RWPE2 (cell line): ENCODE measurements around the gene ARID1A.

Source experiments
- ATAC-seq: fragments of 200-7000 bp; cut with Tn5 transposase; 3 replicates; pipeline ENCODE4 v1.9.1; 2021; ENCODE audit warnings: low read depth
- DNase-seq: peaks from one replicate; pipeline ENCODE4 v3.0.0-alpha.2; 2020; ENCODE audit warnings: low spot score
- H3K27ac ChIP-seq: fragments of 450-650 bp; 2 replicates; pipeline ENCODE4 v1.5.1; 2017; ENCODE audit warnings: mild to moderate bottlenecking; ENCODE audit not compliant: poor library complexity, severe bottlenecking
- H3K27me3 ChIP-seq: fragments of 250-450 bp; sonication (Bioruptor Pico); 2 replicates; pipeline ENCODE4 v1.5.1; 2021; ENCODE audit warnings: mild to moderate bottlenecking, moderate library complexity; ENCODE audit not compliant: insufficient read depth, poor library complexity, severe bottlenecking
- H3K36me3 ChIP-seq: fragments of 250-450 bp; sonication (Bioruptor Pico); 2 replicates; pipeline ENCODE4 v1.5.1; 2020; ENCODE audit warnings: low read depth, mild to moderate bottlenecking, moderate library complexity
- H3K4me1 ChIP-seq: fragments of 250-450 bp; sonication (Bioruptor Pico); 2 replicates; pipeline ENCODE4 v1.5.1; 2021; ENCODE audit warnings: mild to moderate bottlenecking, moderate library complexity; ENCODE audit not compliant: insufficient read depth, poor library complexity, severe bottlenecking
- H3K4me3 ChIP-seq: fragments of 250-450 bp; sonication (Bioruptor Pico); 2 replicates; pipeline ENCODE4 v1.5.1; 2021; ENCODE audit warnings: mild to moderate bottlenecking, moderate library complexity; ENCODE audit not compliant: severe bottlenecking
- H3K9me3 ChIP-seq: fragments of 250-450 bp; sonication (Bioruptor Pico); 2 replicates; pipeline ENCODE4 v1.5.1; 2021; ENCODE audit warnings: mild to moderate bottlenecking, moderate library complexity; ENCODE audit not compliant: severe bottlenecking
- TF ChIP-seq, protein P1 (sequence below): fragments of 450-650 bp; IDR thresholded peaks from one replicate; pipeline ENCODE4 v1.5.1; 2017; ENCODE audit warnings: mild to moderate bottlenecking, moderate library complexity; ENCODE audit not compliant: poor library complexity, severe bottlenecking

ARID1A gene

DNA sequence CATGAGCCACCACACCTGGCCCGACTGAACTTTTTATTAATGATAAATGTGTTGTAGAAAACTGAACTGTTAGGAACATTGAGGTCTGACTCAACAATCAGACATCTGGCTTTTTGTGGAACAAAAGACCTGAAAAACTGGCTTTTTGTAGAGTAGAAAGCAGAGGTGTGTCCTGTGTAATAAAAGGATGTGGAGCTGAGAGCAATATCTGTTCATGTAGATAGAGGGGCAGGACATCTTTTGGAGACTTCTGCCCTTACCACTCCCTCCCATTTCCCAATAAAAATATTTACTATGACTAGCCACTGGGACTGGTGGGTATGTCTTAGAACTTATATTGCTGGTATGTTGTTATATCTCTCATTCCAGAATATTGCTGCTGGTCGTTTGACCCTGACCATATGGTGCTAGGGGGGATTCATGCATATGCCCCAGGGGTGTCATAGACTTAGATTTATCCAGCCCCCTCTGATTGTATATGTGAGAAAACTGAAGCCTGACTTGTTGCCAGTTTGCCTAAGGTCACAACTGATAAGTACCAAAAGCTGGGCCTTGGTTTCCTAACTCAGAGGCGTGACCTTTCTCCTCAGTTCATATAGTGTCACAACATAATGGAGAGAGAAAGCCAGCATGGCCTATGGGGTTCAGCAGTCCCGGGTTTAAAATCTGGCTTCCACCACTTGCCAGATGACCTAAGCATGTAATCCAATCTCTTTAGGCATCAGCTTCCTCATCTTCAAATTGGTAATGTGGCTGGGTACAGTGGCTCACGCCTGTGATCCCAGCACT is 58.5 kb downstream of the ARID1A start:
- no peak for DNase-seq
- TF ChIP-seq, protein P1, sequence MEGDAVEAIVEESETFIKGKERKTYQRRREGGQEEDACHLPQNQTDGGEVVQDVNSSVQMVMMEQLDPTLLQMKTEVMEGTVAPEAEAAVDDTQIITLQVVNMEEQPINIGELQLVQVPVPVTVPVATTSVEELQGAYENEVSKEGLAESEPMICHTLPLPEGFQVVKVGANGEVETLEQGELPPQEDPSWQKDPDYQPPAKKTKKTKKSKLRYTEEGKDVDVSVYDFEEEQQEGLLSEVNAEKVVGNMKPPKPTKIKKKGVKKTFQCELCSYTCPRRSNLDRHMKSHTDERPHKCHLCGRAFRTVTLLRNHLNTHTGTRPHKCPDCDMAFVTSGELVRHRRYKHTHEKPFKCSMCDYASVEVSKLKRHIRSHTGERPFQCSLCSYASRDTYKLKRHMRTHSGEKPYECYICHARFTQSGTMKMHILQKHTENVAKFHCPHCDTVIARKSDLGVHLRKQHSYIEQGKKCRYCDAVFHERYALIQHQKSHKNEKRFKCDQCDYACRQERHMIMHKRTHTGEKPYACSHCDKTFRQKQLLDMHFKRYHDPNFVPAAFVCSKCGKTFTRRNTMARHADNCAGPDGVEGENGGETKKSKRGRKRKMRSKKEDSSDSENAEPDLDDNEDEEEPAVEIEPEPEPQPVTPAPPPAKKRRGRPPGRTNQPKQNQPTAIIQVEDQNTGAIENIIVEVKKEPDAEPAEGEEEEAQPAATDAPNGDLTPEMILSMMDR, result no peak
- Histone ChIP-seq H3K4me1 (peaks cover 28% of the 10 kb centered on the region), H3K27ac (peak overlapping the region; percentile 93), H3K9me3 (no peaks in the 10 kb centered on the region), H3K27me3 (no peaks in the 10 kb centered on the region), H3K4me3 (no peak overlapping the region), H3K36me3 (peaks cover 78% of the 10 kb centered on the region)
- peak; percentile 94 for ATAC-seq

DNA sequence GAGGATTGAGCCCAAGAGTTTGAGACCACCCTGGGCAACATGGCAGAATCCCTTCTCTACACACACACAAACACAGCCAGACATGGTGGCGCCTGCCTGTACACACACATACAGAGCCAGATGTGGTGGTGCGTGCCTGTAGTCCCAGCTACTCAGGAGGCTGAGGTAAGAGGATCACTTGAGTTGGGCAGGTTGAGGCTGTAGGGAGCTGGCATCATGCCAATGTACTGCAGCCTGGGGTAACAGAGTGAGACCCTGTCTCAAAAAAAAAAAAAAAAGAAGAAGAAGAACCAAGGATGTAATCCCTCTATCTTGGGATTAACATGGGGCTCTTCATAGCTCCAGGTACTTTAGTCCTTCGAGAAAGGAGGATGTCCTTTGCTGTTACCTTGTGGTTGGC is 62.5 kb downstream of the ARID1A start:
- peaks cover 90% of the 10 kb centered on the region for H3K36me3 ChIP-seq
- TF ChIP-seq, protein P1, result no peak
- ATAC-seq, result no peak

DNA sequence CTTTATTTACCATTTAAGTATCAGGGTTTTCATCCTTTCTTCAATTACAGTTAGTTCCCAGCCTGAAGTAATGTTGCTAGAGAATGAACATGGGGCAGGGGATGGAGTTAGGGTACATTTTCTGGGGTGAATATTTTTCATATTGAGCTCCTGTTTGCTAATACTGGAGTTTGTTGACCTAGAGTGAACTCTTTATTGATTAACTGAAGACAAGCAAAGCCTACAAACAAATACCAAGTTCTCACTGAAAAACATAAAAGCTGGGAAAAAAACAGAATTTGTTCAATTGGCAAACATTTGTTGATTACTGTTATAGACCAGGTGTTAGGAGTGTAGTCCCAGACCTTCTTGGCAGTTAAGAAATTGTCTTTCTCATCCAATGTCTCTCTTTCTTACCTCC is 63.7 kb downstream of the ARID1A start:
- H3K4me3 ChIP-seq, result no peak overlapping the region
- H3K27ac ChIP-seq, result no peak overlapping the region
- ATAC-seq (no peak), DNase-seq (no peak)
- H3K27me3 ChIP-seq, result no peaks in the 10 kb centered on the region
- H3K36me3 ChIP-seq, result peaks cover 94% of the 10 kb centered on the region
- no peaks in the 10 kb centered on the region for H3K9me3 ChIP-seq
- TF ChIP-seq, protein P1, result no peak
- H3K4me1 ChIP-seq, result peaks cover 4% of the 10 kb centered on the region

More for the DNA sequence above, 62.5 kb downstream of the ARID1A start:
- H3K9me3 ChIP-seq, result no peaks in the 10 kb centered on the region
- no peak overlapping the region for H3K4me3 ChIP-seq
- H3K4me1 ChIP-seq, result peaks cover 14% of the 10 kb centered on the region
- no peak for DNase-seq
- no peaks in the 10 kb centered on the region for H3K27me3 ChIP-seq
- H3K27ac ChIP-seq, result no peak overlapping the region

DNA sequence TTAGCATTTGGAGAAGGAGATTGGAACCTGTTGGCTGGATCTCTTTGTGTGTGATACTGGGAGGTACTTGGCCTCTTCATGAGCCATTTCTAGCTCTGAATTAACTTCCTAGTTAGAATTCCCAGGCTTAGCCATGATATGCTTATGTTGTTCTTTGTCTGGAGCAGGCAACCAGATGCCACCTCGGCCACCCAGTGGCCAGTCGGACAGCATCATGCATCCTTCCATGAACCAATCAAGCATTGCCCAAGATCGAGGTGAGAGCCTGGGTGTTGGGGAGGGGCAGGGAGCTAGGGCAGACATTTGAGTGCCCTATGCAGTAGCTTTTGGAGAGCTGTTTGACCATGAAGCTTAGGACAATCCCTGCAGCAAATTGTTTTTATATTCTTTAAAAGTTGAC is 65.4 kb downstream of the ARID1A start:
- ATAC-seq (peak; percentile 36; the same call in 1 of the 3 replicates), DNase-seq (no peak)
- H3K4me3 ChIP-seq, result no peak overlapping the region
- H3K27ac ChIP-seq, result no peak overlapping the region
- H3K9me3 ChIP-seq, result no peaks in the 10 kb centered on the region
- no peaks in the 10 kb centered on the region for H3K27me3 ChIP-seq
- no peaks in the 10 kb centered on the region for H3K4me1 ChIP-seq
- TF ChIP-seq, protein P1, result peak; percentile 23
- H3K36me3 ChIP-seq, result peaks cover 96% of the 10 kb centered on the region

DNA sequence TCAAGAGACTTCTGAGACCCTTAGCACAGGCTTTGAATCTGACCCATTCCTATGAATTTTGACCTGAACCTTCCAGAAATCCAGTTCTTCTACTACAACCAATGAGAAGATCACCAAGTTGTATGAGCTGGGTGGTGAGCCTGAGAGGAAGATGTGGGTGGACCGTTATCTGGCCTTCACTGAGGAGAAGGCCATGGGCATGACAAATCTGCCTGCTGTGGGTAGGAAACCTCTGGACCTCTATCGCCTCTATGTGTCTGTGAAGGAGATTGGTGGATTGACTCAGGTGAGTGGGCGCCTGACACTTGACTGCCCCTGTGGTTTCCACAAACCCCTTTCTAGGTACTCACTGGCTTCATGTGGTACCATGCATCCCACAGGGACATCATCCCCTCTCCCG is 71.9 kb downstream of the ARID1A start:
- no peak overlapping the region for H3K4me3 ChIP-seq
- no peaks in the 10 kb centered on the region for H3K27me3 ChIP-seq
- no peak overlapping the region for H3K27ac ChIP-seq
- H3K4me1 ChIP-seq, result peaks cover 32% of the 10 kb centered on the region
- ATAC-seq (no peak), DNase-seq (no peak)
- TF ChIP-seq, protein P1, result no peak
- no peaks in the 10 kb centered on the region for H3K9me3 ChIP-seq
- peaks cover 99% of the 10 kb centered on the region for H3K36me3 ChIP-seq
